Measurements from ENCODE around the gene CDKN2B.

GRCh38 chr9:21996858-21997257, 12.2 kb downstream of the CDKN2B start:
- no peak for TF ChIP-seq CTCF (IDR thresholded peaks at IDR 0.05; ENCODE audit: low read depth, low read length, poor library complexity, severe bottlenecking)
- no peak for TF ChIP-seq EZH2phosphoT487 (IDR thresholded peaks at IDR 0.05; ENCODE audit: borderline replicate concordance, low read length)
